ES-I3 (cell line): ENCODE measurements around the gene ISLR2.

ENCODE experiments used
- H3K36me3 ChIP-seq: 2 replicates; pipeline ENCODE4 v1.6.1; 2013; ENCODE audit warnings: mild to moderate bottlenecking, low read length, control low read depth, moderate library complexity; ENCODE audit not compliant: insufficient read depth
- H3K4me1 ChIP-seq: 2 replicates; pipeline ENCODE4 v1.6.1; 2013; ENCODE audit warnings: mild to moderate bottlenecking, control low read depth, low read length; ENCODE audit not compliant: insufficient read depth
- H3K9ac ChIP-seq: 2 replicates; pipeline ENCODE4 v1.6.1; 2013; ENCODE audit warnings: low read depth, mild to moderate bottlenecking, low read length, moderate library complexity
- H3K9me3 ChIP-seq: 2 replicates; pipeline ENCODE4 v1.6.1; 2013; ENCODE audit warnings: mild to moderate bottlenecking, low read length, moderate library complexity; ENCODE audit not compliant: control insufficient read depth, insufficient read depth

ISLR2 gene

DNA sequence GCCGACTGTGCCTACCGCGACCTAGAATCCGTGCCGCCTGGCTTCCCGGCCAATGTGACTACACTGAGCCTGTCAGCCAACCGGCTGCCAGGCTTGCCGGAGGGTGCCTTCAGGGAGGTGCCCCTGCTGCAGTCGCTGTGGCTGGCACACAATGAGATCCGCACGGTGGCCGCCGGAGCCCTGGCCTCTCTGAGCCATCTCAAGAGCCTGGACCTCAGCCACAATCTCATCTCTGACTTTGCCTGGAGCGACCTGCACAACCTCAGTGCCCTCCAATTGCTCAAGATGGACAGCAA lies 44.5 kb downstream of the ISLR2 start:
- H3K9ac ChIP-seq = no peak overlapping the region
- H3K9me3 ChIP-seq = no peaks in the 10 kb centered on the region
- H3K36me3 ChIP-seq = no peaks in the 10 kb centered on the region
- H3K4me1 ChIP-seq = peaks cover 26% of the 10 kb centered on the region

DNA sequence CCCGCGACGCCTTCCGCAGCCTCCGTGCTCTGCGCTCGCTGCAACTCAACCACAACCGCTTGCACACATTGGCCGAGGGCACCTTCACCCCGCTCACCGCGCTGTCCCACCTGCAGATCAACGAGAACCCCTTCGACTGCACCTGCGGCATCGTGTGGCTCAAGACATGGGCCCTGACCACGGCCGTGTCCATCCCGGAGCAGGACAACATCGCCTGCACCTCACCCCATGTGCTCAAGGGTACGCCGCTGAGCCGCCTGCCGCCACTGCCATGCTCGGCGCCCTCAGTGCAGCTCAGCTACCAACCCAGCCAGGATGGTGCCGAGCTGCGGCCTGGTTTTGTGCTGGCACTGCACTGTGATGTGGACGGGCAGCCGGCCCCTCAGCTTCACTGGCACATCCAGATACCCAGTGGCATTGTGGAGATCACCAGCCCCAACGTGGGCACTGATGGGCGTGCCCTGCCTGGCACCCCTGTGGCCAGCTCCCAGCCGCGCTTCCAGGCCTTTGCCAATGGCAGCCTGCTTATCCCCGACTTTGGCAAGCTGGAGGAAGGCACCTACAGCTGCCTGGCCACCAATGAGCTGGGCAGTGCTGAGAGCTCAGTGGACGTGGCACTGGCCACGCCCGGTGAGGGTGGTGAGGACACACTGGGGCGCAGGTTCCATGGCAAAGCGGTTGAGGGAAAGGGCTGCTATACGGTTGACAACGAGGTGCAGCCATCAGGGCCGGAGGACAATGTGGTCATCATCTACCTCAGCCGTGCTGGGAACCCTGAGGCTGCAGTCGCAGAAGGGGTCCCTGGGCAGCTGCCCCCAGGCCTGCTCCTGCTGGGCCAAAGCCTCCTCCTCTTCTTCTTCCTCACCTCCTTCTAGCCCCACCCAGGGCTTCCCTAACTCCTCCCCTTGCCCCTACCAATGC lies 45.1 kb downstream of the ISLR2 start:
- H3K4me1 ChIP-seq = peaks cover 26% of the 10 kb centered on the region
- H3K9me3 ChIP-seq = no peaks in the 10 kb centered on the region
- no peaks in the 10 kb centered on the region for H3K36me3 ChIP-seq
- H3K9ac ChIP-seq = no peak overlapping the region

DNA sequence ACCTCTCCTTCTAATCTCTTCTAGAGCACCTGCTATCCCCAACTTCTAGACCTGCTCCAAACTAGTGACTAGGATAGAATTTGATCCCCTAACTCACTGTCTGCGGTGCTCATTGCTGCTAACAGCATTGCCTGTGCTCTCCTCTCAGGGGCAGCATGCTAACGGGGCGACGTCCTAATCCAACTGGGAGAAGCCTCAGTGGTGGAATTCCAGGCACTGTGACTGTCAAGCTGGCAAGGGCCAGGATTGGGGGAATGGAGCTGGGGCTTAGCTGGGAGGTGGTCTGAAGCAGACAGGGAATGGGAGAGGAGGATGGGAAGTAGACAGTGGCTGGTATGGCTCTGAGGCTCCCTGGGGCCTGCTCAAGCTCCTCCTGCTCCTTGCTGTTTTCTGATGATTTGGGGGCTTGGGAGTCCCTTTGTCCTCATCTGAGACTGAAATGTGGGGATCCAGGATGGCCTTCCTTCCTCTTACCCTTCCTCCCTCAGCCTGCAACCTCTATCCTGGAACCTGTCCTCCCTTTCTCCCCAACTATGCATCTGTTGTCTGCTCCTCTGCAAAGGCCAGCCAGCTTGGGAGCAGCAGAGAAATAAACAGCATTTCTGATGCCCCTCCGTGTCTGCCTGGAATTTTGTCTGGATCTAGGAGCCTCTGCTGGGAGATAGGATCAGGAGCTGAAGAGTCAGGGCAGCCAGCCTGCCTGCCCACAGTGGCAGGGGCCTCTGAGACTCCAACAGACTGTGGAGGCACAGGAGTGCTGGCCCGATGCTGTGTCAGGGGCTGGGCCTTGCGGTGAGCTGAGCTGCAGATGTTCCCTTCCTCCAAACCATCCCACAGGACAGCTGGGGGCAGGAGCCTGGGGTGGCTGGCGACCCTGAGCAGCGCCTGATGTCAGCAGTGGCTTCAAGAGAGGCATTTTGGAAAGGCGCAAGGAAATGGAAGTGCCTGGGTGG lies 46.2 kb downstream of the ISLR2 start:
- no peaks in the 10 kb centered on the region for H3K36me3 ChIP-seq
- H3K4me1 ChIP-seq = peaks cover 26% of the 10 kb centered on the region
- no peaks in the 10 kb centered on the region for H3K9me3 ChIP-seq
- H3K9ac ChIP-seq = no peak overlapping the region

DNA sequence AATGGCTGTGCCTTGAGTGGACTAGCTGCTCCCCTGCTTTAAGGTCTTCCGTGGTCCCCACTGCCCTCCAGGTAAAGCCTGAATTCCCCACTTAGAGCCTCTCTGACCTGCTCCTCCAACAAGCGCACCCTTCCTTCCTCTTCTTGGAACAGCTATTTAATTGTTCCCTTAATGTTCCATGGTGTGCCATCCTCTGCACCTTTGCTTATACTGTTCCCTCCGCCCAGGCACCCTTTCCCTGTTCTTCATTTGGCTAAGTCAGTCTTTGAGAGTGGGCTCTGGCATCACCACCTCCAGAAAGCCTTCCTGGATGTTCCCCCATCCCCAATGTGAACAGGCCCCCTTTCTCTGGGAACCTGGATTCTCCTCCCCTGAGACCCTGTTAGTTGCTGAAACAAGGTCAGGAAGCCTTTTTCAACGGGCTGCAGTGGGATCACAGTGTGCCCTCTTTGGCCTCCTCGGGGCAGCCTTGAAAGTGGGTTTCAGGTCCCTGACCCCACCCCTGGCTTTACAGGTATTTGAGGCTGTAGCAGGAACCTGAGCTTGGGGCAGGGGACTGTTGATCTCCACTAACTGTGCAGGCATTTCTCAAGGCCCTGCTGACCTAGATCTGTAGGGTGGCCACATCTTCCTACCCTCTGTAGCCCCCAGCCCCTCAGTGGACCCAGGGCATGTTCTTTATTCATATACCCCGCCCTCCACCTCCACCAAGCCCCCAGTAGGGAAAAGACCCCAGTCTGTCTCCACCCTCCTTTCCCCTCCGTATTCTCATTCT lies 48.1 kb downstream of the ISLR2 start:
- peaks cover 16% of the 10 kb centered on the region for H3K4me1 ChIP-seq
- H3K9ac ChIP-seq = no peak overlapping the region
- no peaks in the 10 kb centered on the region for H3K36me3 ChIP-seq
- H3K9me3 ChIP-seq = no peaks in the 10 kb centered on the region

DNA sequence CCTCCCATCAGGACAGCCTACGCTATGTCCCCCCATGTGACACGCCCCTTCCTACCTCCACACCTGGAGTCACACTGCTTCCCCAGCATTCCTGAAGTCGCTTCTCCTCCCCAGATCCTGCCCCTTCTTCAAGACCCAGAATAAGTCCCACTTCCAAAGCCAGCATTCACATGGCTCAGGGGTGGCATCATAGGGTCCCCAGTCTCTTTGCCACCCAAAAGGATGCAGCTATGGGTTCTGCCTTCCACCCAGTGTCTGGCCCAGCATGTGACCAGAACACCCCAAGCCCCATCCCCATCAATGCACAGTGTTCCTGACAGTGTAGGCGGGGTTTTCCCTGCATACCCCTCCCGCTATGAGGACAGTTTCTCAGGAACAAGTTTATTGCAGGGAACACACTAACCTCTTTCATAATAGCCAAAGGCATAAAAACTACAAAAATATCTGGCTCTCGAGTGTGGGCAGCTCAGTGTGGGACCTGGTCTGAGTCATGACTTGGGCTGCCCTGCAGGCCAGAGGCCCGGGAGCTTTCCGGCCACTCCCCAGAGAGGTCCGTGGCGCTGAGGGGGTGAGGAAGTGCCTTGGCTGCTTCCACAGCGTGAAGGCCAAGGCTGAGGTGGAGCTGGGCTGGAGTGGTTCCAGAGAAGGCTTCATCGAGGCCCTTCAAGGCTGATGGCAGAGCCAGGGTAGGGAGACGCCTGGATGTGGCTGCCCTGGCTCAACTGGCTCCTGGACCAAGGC lies 48.9 kb downstream of the ISLR2 start:
- Histone ChIP-seq H3K4me1 (peaks cover 9% of the 10 kb centered on the region), H3K9ac (no peak overlapping the region), H3K36me3 (no peaks in the 10 kb centered on the region), H3K9me3 (no peaks in the 10 kb centered on the region)

DNA sequence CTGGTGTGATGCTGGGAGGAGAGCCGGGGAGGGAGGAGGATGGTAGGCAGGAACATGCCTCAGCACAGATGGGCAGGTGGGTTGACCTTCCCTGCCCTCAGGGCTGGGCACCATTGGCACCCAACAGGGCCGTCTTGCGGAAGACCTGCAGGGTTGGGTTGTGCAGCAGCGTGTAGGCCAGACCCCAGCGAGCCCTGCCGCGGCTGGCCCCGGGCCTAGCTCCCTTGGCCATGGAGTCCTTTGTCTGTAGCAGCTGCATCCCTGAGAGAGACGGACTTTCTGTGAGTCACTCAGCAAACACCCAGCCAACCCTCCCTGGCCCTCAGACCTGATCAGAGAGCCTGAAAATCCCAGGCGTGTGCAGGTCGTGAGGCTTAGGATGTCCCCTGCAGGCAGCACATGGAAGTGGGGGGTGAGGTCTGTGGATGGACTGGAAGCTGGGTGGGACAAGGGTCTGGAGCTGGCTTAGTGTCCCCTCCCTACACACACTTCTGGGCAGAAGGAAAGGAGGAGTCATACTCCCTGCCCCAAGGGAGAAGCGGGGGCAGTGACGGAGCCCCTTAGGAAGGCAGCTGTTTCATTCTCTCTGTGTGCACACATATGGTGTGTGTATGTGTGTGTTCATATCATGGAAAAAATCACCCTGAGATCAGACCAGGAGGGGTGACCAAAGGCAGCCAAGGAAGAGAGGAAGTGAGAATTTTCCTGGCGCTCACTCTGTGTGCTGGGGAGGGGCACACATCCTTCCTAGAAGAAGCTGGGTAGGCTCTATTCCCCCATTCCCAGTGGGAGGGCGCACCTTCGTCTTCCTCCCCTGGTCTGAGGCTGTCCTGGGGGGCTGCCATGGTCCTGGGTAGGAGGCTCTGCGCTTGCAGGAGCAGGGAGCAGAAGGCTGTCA lies 49.8 kb downstream of the ISLR2 start:
- Histone ChIP-seq H3K36me3 (no peaks in the 10 kb centered on the region), H3K4me1 (peaks cover 9% of the 10 kb centered on the region), H3K9me3 (no peaks in the 10 kb centered on the region), H3K9ac (no peak overlapping the region)

DNA sequence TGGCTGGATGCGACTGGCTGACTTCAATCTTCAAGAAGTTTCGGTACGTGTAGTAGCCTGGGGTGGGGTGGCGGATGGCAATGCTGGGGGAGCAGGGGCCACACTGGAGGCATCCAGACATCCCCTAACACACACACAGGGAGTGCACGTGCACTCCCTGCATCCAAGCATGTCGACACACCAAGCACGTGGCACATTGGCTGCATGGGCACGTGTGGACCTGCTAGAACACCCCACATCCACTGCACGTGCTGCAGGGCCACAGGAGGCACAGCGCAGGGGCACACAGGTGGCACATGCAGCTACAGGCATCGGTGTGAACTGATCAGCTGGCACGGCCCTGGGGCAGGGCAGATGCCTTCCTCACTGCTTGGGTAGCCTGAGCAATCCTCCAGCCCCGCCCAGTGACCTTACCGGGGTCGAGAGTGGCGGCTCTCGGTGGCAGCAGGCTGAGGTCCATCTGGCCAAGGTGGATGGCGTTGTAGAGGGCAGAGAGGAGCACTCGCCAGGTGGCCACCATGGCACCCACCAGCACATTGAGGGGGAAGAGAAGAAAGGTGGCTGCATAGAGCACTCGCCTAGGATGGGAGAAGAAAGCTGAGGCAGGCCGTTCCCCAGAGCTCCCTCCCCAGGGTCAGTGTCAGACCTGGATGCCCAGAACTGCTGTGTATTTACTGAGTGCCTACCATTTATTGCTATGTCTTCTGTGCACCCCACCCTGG lies 50.7 kb downstream of the ISLR2 start:
- Histone ChIP-seq H3K36me3 (no peaks in the 10 kb centered on the region), H3K9ac (no peak overlapping the region)

DNA sequence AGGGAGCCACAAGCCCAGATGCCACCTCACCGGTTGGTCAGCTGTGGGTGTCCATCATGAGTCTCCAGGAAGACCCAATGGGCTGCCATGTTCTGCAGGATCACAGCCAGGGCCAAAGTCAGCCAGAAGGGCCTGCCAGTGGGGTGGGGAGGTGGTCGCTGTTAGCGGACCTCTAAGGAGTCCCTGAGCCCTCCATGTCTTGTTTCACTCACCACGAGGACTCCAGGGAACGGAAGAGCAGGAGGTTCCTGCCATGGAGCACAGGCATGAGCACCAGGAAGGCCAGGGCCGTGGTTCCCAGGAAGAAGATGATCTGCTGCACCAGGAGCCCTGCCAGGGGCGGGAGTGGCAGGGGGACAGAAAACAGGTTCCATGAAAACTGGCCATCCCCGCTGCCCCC lies 51.7 kb downstream of the ISLR2 start:
- Histone ChIP-seq H3K36me3 (no peaks in the 10 kb centered on the region), H3K4me1 (peaks cover 3% of the 10 kb centered on the region; the same call in 1 of the 2 replicates), H3K9me3 (no peaks in the 10 kb centered on the region), H3K9ac (no peak overlapping the region)

More for the DNA sequence above, 50.7 kb downstream of the ISLR2 start:
- Histone ChIP-seq H3K9me3 (no peaks in the 10 kb centered on the region), H3K4me1 (peaks cover 9% of the 10 kb centered on the region)

DNA sequence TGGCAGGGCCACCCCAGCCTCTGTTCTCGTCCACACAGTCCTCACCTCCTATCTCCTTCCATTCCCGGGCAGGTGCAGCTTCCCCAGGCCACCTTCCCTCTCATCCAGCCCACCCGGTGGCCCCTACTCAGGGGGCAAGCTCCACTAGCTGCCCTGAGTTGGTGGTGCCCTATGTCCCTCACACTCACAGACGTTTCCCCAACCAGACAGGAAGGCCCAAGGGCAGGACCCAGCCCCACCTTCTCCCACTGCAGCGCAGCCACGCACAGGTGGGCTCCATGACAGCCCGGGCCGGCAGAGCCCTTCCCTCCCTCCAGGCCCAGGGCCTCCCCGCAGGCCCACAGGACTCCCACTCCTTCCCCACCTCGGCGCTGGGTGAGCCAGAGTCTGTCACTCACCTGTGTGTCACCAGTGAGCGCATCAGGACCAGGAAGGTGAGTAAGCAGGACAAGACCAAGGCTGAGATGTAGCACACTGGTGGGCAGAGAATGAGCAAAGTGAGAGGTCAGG lies 54.3 kb downstream of the ISLR2 start:
- Histone ChIP-seq H3K9ac (no peak overlapping the region), H3K36me3 (no peaks in the 10 kb centered on the region), H3K9me3 (no peaks in the 10 kb centered on the region), H3K4me1 (no peaks in the 10 kb centered on the region; the same call in 1 of the 2 replicates)

DNA sequence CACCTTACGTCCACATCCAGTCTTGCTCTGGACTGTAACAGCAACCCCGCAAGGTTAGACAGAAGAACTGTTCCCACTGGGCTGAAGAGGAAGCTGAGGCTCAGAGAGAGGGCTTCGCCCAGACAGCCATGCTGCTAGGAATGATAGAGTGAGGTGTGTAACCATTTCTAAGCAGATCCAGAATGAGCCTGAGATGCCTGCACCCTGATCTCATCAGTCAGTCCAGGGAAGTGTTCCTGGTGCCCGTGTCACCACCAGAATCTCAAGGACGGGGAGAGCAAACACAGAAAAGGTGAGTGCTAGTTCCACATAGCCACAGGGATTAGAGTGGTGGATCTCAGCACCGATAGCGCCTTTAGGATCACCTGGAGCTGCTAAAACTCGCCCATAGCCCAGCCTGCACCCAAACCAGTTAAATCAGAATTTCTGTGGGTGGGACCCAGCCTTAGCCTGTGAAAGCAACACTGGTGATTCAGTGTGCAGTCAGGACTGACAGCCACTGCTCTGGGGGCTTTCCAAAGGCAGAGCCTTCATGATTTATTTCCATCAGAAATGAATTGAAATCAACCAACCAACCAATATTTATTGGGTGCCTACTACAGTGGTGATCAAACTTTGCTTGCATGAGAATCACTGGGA lies 55.4 kb downstream of the ISLR2 start:
- H3K9ac ChIP-seq = no peak overlapping the region

More for the DNA sequence above, 55.4 kb downstream of the ISLR2 start:
- H3K4me1 ChIP-seq = no peaks in the 10 kb centered on the region
- no peaks in the 10 kb centered on the region for H3K36me3 ChIP-seq
- no peaks in the 10 kb centered on the region for H3K9me3 ChIP-seq
